H9 (cell line): Measurements from ENCODE around the gene ATXN10. TPM values are rescaled to one million over a fixed set of nuclear protein-coding genes. Genes with fewer than 3 reads are reported as not detected.

Experiments
- DNase-seq: peaks from one replicate; pipeline ENCODE4 v3.0.0-alpha.2; 2017
- H2AFZ ChIP-seq: one replicate; pipeline ENCODE4 v1.6.1; 2013; ENCODE audit warnings: mild to moderate bottlenecking, low read length, control low read depth, moderate library complexity
- H2AK5ac ChIP-seq: 2 replicates; pipeline ENCODE4 v1.6.1; 2013; ENCODE audit warnings: low read length, control low read depth, mixed read lengths; ENCODE audit not compliant: insufficient read length
- H2BK120ac ChIP-seq: one replicate; pipeline ENCODE4 v1.6.1; 2013; ENCODE audit warnings: low read depth, mild to moderate bottlenecking, low read length, control low read depth, inconsistent platforms; ENCODE audit not compliant: poor library complexity, severe bottlenecking
- H2BK12ac ChIP-seq: 2 replicates; pipeline ENCODE4 v1.6.1; 2013; ENCODE audit warnings: low read length, control low read depth, mixed read lengths, low read depth; ENCODE audit not compliant: insufficient read length
- H2BK15ac ChIP-seq: 2 replicates; pipeline ENCODE4 v1.6.1; 2013; ENCODE audit warnings: low read depth, low read length, control low read depth
- H2BK20ac ChIP-seq: one replicate; pipeline ENCODE4 v1.6.1; 2013; ENCODE audit warnings: low read depth, mild to moderate bottlenecking, low read length, control low read depth, inconsistent platforms; ENCODE audit not compliant: poor library complexity, severe bottlenecking
- H2BK5ac ChIP-seq: 2 replicates; pipeline ENCODE4 v1.6.1; 2013; ENCODE audit warnings: low read length, control low read depth, mixed read lengths; ENCODE audit not compliant: insufficient read length
- H3K14ac ChIP-seq: 2 replicates; pipeline ENCODE4 v1.6.1; 2013; ENCODE audit warnings: low read length, control low read depth; ENCODE audit not compliant: insufficient read depth
- H3K18ac ChIP-seq: 2 replicates; pipeline ENCODE4 v1.6.1; 2013; ENCODE audit warnings: low read depth, mild to moderate bottlenecking, mixed read lengths, low read length, control low read depth; ENCODE audit not compliant: insufficient read length
- H3K23ac ChIP-seq: 2 replicates; pipeline ENCODE4 v1.6.1; 2013; ENCODE audit warnings: low read length, control low read depth, mixed read lengths, low read depth; ENCODE audit not compliant: insufficient read length
- H3K23me2 ChIP-seq: 2 replicates; pipeline ENCODE4 v1.6.1; 2013; ENCODE audit warnings: low read depth, mild to moderate bottlenecking, mixed read lengths, low read length, control low read depth; ENCODE audit not compliant: insufficient read length, poor library complexity, severe bottlenecking
- H3K27ac ChIP-seq: 2 replicates; pipeline ENCODE4 v1.5.1; 2013; ENCODE audit warnings: low read length, control low read depth, mixed read lengths, low read depth; ENCODE audit not compliant: insufficient read length
- H3K27me3 ChIP-seq: 2 replicates; pipeline ENCODE4 v1.6.1; 2013; ENCODE audit warnings: low read length, control low read depth, inconsistent platforms; ENCODE audit not compliant: insufficient read depth
- H3K4ac ChIP-seq: 2 replicates; pipeline ENCODE4 v1.6.1; 2013; ENCODE audit warnings: low read depth, mild to moderate bottlenecking, control low read depth, inconsistent platforms, low read length, moderate library complexity
- H3K4me1 ChIP-seq: 2 replicates; pipeline ENCODE4 v1.6.1; 2013; ENCODE audit warnings: low read length, control low read depth, inconsistent platforms; ENCODE audit not compliant: insufficient read depth
- H3K4me2 ChIP-seq: 2 replicates; pipeline ENCODE4 v1.6.1; 2013; ENCODE audit warnings: low read length, control low read depth, mixed read lengths; ENCODE audit not compliant: insufficient read length, insufficient read depth
- H3K56ac ChIP-seq: 2 replicates; pipeline ENCODE4 v1.6.1; 2013; ENCODE audit warnings: low read depth, mild to moderate bottlenecking, mixed read lengths, low read length, control low read depth; ENCODE audit not compliant: insufficient read length
- H3K79me1 ChIP-seq: 2 replicates; pipeline ENCODE4 v1.6.1; 2013; ENCODE audit warnings: low read depth, mild to moderate bottlenecking, moderate library complexity, low read length, control low read depth, inconsistent platforms; ENCODE audit not compliant: insufficient read depth, poor library complexity, severe bottlenecking
- H3K79me2 ChIP-seq: 2 replicates; pipeline ENCODE4 v1.6.1; 2013; ENCODE audit warnings: low read length, control low read depth, inconsistent platforms; ENCODE audit not compliant: insufficient read depth
- H3K9ac ChIP-seq: 2 replicates; pipeline ENCODE4 v1.6.1; 2013; ENCODE audit warnings: low read length, control low read depth, mixed read lengths; ENCODE audit not compliant: insufficient read length; ENCODE audit errors: extremely low read depth
- H3K9me3 ChIP-seq: one replicate; pipeline ENCODE4 v1.6.1; 2013; ENCODE audit warnings: low read depth, low read length, inconsistent platforms; ENCODE audit not compliant: control insufficient read depth
- H3T11ph ChIP-seq: one replicate; pipeline ENCODE4 v1.6.1; 2013; ENCODE audit warnings: mild to moderate bottlenecking, low read length, control low read depth, inconsistent platforms
- H4K20me1 ChIP-seq: one replicate; pipeline ENCODE4 v1.6.1; 2013; ENCODE audit not compliant: control insufficient read depth, insufficient read length, insufficient read depth
- H4K5ac ChIP-seq: 2 replicates; pipeline ENCODE4 v1.6.1; 2013; ENCODE audit warnings: low read depth, mild to moderate bottlenecking, mixed read lengths, low read length, control low read depth; ENCODE audit not compliant: insufficient read length
- H4K8ac ChIP-seq: replicated peaks from 2 replicates; pipeline ENCODE4 v1.6.1; 2013; ENCODE audit warnings: low read length, control low read depth, mixed read lengths, low read depth; ENCODE audit not compliant: insufficient read length
- H4K91ac ChIP-seq: 2 replicates; pipeline ENCODE4 v1.6.1; 2013; ENCODE audit warnings: low read depth, mild to moderate bottlenecking, moderate library complexity, mixed read lengths, low read length, control low read depth; ENCODE audit not compliant: insufficient read length
- H3K27ac Mint-ChIP-seq, 3 experiments: 2 replicates in 2 of 3; 3 replicates in 1 of 3; pipeline ENCODE4 v1.8.0; 2020 to 2021; ENCODE audit warnings: mixed read lengths in 3 of 3, mild to moderate bottlenecking in 1 of 3, moderate library complexity in 1 of 3
- H3K27me3 Mint-ChIP-seq: 2 replicates; pipeline ENCODE4 v1.8.0; 2021; ENCODE audit warnings: low read depth, mild to moderate bottlenecking, moderate library complexity, mixed read lengths
- H3K36me3 Mint-ChIP-seq, 3 experiments: 2 replicates in 2 of 3; 3 replicates in 1 of 3; pipeline ENCODE4 v1.8.0; 2020 to 2021; ENCODE audit warnings: low read depth in 3 of 3, mixed read lengths in 3 of 3; ENCODE audit not compliant: insufficient read depth in 1 of 3
- H3K4me1 Mint-ChIP-seq, 2 experiments: 2 replicates each; pipeline ENCODE4 v1.8.0; 2020; ENCODE audit warnings: mixed read lengths in 2 of 2
- H3K4me3 Mint-ChIP-seq, 2 experiments: 2 replicates in 1 of 2; 3 replicates in 1 of 2; pipeline ENCODE4 v1.8.0; 2020 to 2021; ENCODE audit warnings: mild to moderate bottlenecking in 2 of 2, mixed read lengths in 2 of 2, moderate library complexity in 1 of 2
- H3K9me3 Mint-ChIP-seq, 2 experiments: 2 replicates in 1 of 2; 3 replicates in 1 of 2; pipeline ENCODE4 v1.8.0; 2020; ENCODE audit warnings: mild to moderate bottlenecking in 2 of 2, mixed read lengths in 2 of 2, moderate library complexity in 1 of 2
- WGBS: extraction: QIAGEN DNeasy Blood & Tissue Kit; methylation state at CpG from one replicate; pipeline ENCODE4 v1.1.7; 2013; ENCODE audit warnings: missing lambda C conversion rate, low lambda C conversion rate, mixed read lengths; ENCODE audit not compliant: insufficient read length; ENCODE audit errors: extremely low coverage; 5-methylcytosine and 5-hydroxymethylcytosine counted together
- total RNA-seq: library from RNA; stranded (reverse); gene quantifications from 2 replicates; pipeline ENCODE4 v1.2.1, GENCODE V29; 2021
- TF ChIP-seq, protein P1 (sequence below): fragments of 200-600 bp; sonication (generic); conservative IDR thresholded peaks from 3 replicates; pipeline ENCODE4 v1.8.0; 2021; ENCODE audit warnings: antibody characterized with exemption, mild to moderate bottlenecking

Gene ATXN10
- total RNA-seq, 1 experiment from 2014 or later: 210 TPM

DNA sequence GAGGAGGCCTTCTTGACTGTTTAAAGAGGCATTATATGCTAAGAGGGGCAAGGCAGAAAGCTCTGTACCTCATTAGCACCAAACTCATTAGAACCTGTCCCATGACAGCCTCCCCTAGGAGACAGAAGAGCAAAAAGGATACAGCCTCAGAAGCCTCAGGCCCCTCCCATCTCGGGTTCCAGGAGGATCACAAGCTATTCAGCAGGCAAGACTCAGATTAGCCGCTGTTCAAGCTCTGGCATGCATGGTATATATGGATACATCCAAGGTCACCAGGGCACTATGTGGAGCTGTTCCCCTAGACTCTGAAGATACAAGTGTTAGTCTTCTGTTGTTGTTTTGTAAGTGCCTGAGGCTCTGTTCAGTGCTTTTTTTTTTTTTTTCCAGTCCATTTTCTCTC lies 32.1 kb downstream of the ATXN10 start:
- peaks cover 6 to 8% of the 10 kb centered on the region in 2 experiments; a peak in 3 of 4 replicates for H3K4me1 Mint-ChIP-seq
- peak; percentile 34 for DNase-seq
- H3K27me3 Mint-ChIP-seq: no peaks in the 10 kb centered on the region
- H2AFZ ChIP-seq: no peak overlapping the region
- H4K8ac ChIP-seq: no peak overlapping the region
- H3K18ac ChIP-seq: no peak overlapping the region
- no peak overlapping the region for H3K23ac ChIP-seq
- H3K14ac ChIP-seq: no peak overlapping the region
- H3K36me3 Mint-ChIP-seq: peaks cover 13 to 69% (median 48%) of the 10 kb centered on the region in 3 experiments; a peak in 6 of 7 replicates
- peaks cover 5% of the 10 kb centered on the region for H3K79me1 ChIP-seq
- H3K27ac ChIP-seq: no peak overlapping the region
- no peak overlapping the region for H3K4ac ChIP-seq
- no peaks in the 10 kb centered on the region for H3K9me3 Mint-ChIP-seq
- peaks cover 2% of the 10 kb centered on the region; the same call in 1 of the 2 replicates for H3K79me2 ChIP-seq
- H3K56ac ChIP-seq: no peak overlapping the region
- H4K5ac ChIP-seq: no peak overlapping the region
- no peak overlapping the region for H2BK5ac ChIP-seq
- no peaks in the 10 kb centered on the region for H3K27me3 ChIP-seq
- H3K4me2 ChIP-seq: no peak overlapping the region
- H2AK5ac ChIP-seq: no peak overlapping the region
- H3K9me3 ChIP-seq: no peaks in the 10 kb centered on the region
- no peaks in the 10 kb centered on the region for H3K4me1 ChIP-seq
- H2BK15ac ChIP-seq: no peak overlapping the region
- no peak overlapping the region for H3K4me3 Mint-ChIP-seq
- no CpG with 5 or more reads among the region's 2 CpGs for WGBS
- no peak overlapping the region for H4K91ac ChIP-seq
- H2BK20ac ChIP-seq: no peak overlapping the region
- H2BK12ac ChIP-seq: no peak overlapping the region
- H3K23me2 ChIP-seq: no peaks in the 10 kb centered on the region
- no peak overlapping the region for H3T11ph ChIP-seq
- no peaks in the 10 kb centered on the region for H4K20me1 ChIP-seq
- no peak overlapping the region for H3K9ac ChIP-seq
- TF ChIP-seq, protein P1, sequence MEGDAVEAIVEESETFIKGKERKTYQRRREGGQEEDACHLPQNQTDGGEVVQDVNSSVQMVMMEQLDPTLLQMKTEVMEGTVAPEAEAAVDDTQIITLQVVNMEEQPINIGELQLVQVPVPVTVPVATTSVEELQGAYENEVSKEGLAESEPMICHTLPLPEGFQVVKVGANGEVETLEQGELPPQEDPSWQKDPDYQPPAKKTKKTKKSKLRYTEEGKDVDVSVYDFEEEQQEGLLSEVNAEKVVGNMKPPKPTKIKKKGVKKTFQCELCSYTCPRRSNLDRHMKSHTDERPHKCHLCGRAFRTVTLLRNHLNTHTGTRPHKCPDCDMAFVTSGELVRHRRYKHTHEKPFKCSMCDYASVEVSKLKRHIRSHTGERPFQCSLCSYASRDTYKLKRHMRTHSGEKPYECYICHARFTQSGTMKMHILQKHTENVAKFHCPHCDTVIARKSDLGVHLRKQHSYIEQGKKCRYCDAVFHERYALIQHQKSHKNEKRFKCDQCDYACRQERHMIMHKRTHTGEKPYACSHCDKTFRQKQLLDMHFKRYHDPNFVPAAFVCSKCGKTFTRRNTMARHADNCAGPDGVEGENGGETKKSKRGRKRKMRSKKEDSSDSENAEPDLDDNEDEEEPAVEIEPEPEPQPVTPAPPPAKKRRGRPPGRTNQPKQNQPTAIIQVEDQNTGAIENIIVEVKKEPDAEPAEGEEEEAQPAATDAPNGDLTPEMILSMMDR: no peak
- peak overlapping the region in 1 of 3 experiments; percentile 35; a peak in 1 of 7 replicates for H3K27ac Mint-ChIP-seq
- no peak overlapping the region for H2BK120ac ChIP-seq
